GM21825 (cell line): Measurements from ENCODE around the gene MAML2.
A peak's percentile ranks its signal among the peaks of the same experiment; 100 is the strongest.

Experiments used
- ATAC-seq: cut with Tn5 transposase; IDR thresholded peaks from one replicate; pipeline ENCODE4 v1.9.1; 2021; ENCODE audit warnings: mild to moderate bottlenecking, moderate library complexity; ENCODE audit not compliant: unreplicated experiment

MAML2 gene

GRCh38 chr11:96085319-96085930 lies 257.6 kb downstream of the MAML2 start:
- ATAC-seq, result no peak

GRCh38 chr11:96084610-96085318 lies 258.2 kb downstream of the MAML2 start:
- ATAC-seq, result no peak

- no peak for ATAC-seq
Measured at GRCh38 chr11:96082936-96083335, 260.1 kb downstream of the MAML2 start.

GRCh38 chr11:96082002-96082899 lies 260.7 kb downstream of the MAML2 start:
- no peak for ATAC-seq

GRCh38 chr11:96081561-96081960 lies 261.4 kb downstream of the MAML2 start:
- no peak for ATAC-seq

GRCh38 chr11:96079691-96080090 lies 263.3 kb downstream of the MAML2 start:
- no peak for ATAC-seq

- peak; percentile 79 for ATAC-seq
Measured at GRCh38 chr11:96075532-96075959, 267.4 kb downstream of the MAML2 start.

- ATAC-seq, result no peak
Measured at GRCh38 chr11:96074551-96075310, 268.3 kb downstream of the MAML2 start.

- no peak for ATAC-seq
Measured at GRCh38 chr11:96073536-96073935, 269.5 kb downstream of the MAML2 start.

- ATAC-seq, result no peak
Measured at GRCh38 chr11:96072592-96072991, 270.4 kb downstream of the MAML2 start.

- no peak for ATAC-seq
Measured at GRCh38 chr11:96070453-96070852, 272.5 kb downstream of the MAML2 start.

GRCh38 chr11:96067160-96067559 lies 275.8 kb downstream of the MAML2 start:
- ATAC-seq, result no peak

- no peak for ATAC-seq
Measured at GRCh38 chr11:96065379-96065778, 277.6 kb downstream of the MAML2 start.

GRCh38 chr11:96063886-96064285 lies 279.1 kb downstream of the MAML2 start:
- ATAC-seq, result no peak

- no peak for ATAC-seq
Measured at GRCh38 chr11:96063053-96063452, 279.9 kb downstream of the MAML2 start.

- ATAC-seq, result peak; percentile 73
Measured at GRCh38 chr11:96062134-96062533, 280.9 kb downstream of the MAML2 start.

GRCh38 chr11:96061730-96062129 lies 281.3 kb downstream of the MAML2 start:
- ATAC-seq, result no peak

GRCh38 chr11:96061069-96061468 lies 281.9 kb downstream of the MAML2 start:
- ATAC-seq, result no peak

- ATAC-seq, result no peak
Measured at GRCh38 chr11:96057502-96057901, 285.5 kb downstream of the MAML2 start.

- no peak for ATAC-seq
Measured at GRCh38 chr11:96056576-96056975, 286.4 kb downstream of the MAML2 start.
